Right atrium auricular region (tissue), 2 donors: ENCODE data around the gene S100A7A. TPM values are rescaled to one million over a fixed set of nuclear protein-coding genes. Genes with fewer than 3 reads are reported as not detected.

Experiments used
- DNase-seq: peaks from one replicate; pipeline ENCODE4 v3.0.0-alpha.2; 2019; ENCODE audit warnings: low spot score
- H3K27ac ChIP-seq, 2 donors: fragments of 200-600 bp; sonication (generic); 1 replicate in 1 of 2; 2 replicates in 1 of 2; pipeline ENCODE4 v1.5.1; 2016 to 2019
- H3K27me3 ChIP-seq, 2 donors: fragments of 200-600 bp; sonication (generic); one replicate each; pipeline versions ENCODE4 v1.5.1 to v1.6.0; 2017 to 2019
- H3K36me3 ChIP-seq: fragments of 200-600 bp; sonication (generic); one replicate; pipeline ENCODE4 v1.5.1; 2016
- H3K4me1 ChIP-seq, 2 donors: fragments of 200-600 bp; sonication (generic); one replicate each; pipeline versions ENCODE4 v1.5.1 to v1.6.0; 2017 to 2019
- H3K4me3 ChIP-seq, 2 donors: fragments of 200-600 bp; sonication (generic); 1 replicate in 1 of 2; 2 replicates in 1 of 2; pipeline ENCODE4 v1.5.1; 2017 to 2019; ENCODE audit warnings: mild to moderate bottlenecking in 1 of 2, moderate library complexity in 1 of 2
- H3K9me3 ChIP-seq, 2 donors: fragments of 200-600 bp; sonication (generic); one replicate each; pipeline ENCODE4 v1.5.1; 2019
- CTCF ChIP-seq, 2 donors: fragments of 200-600 bp; sonication (generic); IDR thresholded peaks; one replicate each; pipeline ENCODE4 v1.5.1; 2019; ENCODE audit warnings: antibody characterized with exemption in 2 of 2
- total RNA-seq, 2 donors: library from RNA; depleted of rRNA; stranded (reverse); fragments of >200 nt; gene quantifications; one replicate each; pipeline ENCODE4 v1.1.0, GENCODE V29; 2016

The S100A7A gene
- total RNA-seq, 2 donors from 2014 or later: not detected

GRCh38 chr1:153465811-153466636, 49.7 kb downstream of the S100A7A start:
- Histone ChIP-seq H3K27me3 (no peaks in the 10 kb centered on the region), H3K4me3 (no peak overlapping the region), H3K4me1 (peaks cover 0 to 15% of the 10 kb centered on the region in 2 donors), H3K27ac (no peak overlapping the region), H3K36me3 (no peaks in the 10 kb centered on the region), H3K9me3 (peaks cover 0 to 1% of the 10 kb centered on the region in 2 donors)
- DNase-seq: peak; percentile 67
- TF ChIP-seq CTCF (IDR thresholded peaks at IDR 0.05): peak; percentile 78 to 88

GRCh38 chr1:153466908-153467307, 50.6 kb downstream of the S100A7A start:
- no peak overlapping the region for H3K4me3 ChIP-seq
- no peaks in the 10 kb centered on the region for H3K36me3 ChIP-seq
- TF ChIP-seq CTCF (IDR thresholded peaks at IDR 0.05): no peak
- H3K27me3 ChIP-seq: no peaks in the 10 kb centered on the region
- peaks cover 0 to 15% of the 10 kb centered on the region in 2 donors for H3K4me1 ChIP-seq
- peaks cover 0 to 9% of the 10 kb centered on the region in 2 donors for H3K9me3 ChIP-seq
- no peak for DNase-seq
- no peak overlapping the region for H3K27ac ChIP-seq

GRCh38 chr1:153470707-153471106, 54.4 kb downstream of the S100A7A start:
- DNase-seq: no peak
- Histone ChIP-seq H3K9me3 (peaks cover 0 to 21% of the 10 kb centered on the region in 2 donors), H3K27ac (no peak overlapping the region), H3K4me3 (no peak overlapping the region), H3K36me3 (no peaks in the 10 kb centered on the region), H3K4me1 (peaks cover 0 to 14% of the 10 kb centered on the region in 2 donors), H3K27me3 (no peaks in the 10 kb centered on the region)
- TF ChIP-seq CTCF (IDR thresholded peaks at IDR 0.05): no peak

Other genes starting within 250 kb of the S100A7A start
- not detected for gene LELP1, start 213.1 kb upstream of the S100A7A start, total RNA-seq
- 1 to 10 TPM; 1.2 to 1.9 TPM for gene PRR9, start 198.9 kb upstream of the S100A7A start, total RNA-seq
- gene LORICRIN, start 156.8 kb upstream of the S100A7A start, total RNA-seq: not detected
- gene PGLYRP3, start 103.6 kb upstream of the S100A7A start, total RNA-seq: not detected
- not detected for gene PGLYRP4, start 67.7 kb upstream of the S100A7A start, total RNA-seq
- 100 to 1,000 TPM in 1 of 2 donors, 10 to 100 TPM in 1; 65.7 to 199 TPM for gene S100A9, start 58.7 kb upstream of the S100A7A start, total RNA-seq
- gene S100A12, start 40.9 kb upstream of the S100A7A start, total RNA-seq: 1 to 10 TPM; 5.5 to 5.7 TPM
- 10 to 100 TPM; 19.1 to 37.1 TPM for gene S100A8, start 25.4 kb upstream of the S100A7A start, total RNA-seq
- not detected for gene S100A7, start 44.1 kb downstream of the S100A7A start, total RNA-seq
- gene S100A6, start 119.5 kb downstream of the S100A7A start, total RNA-seq: 100 to 1,000 TPM; 156 to 324 TPM
- gene S100A5, start 124.4 kb downstream of the S100A7A start, total RNA-seq: not detected
- gene S100A4, start 129.3 kb downstream of the S100A7A start, total RNA-seq: 100 to 1,000 TPM; 144 to 156 TPM
- gene S100A3, start 132.7 kb downstream of the S100A7A start, total RNA-seq: 1 to 10 TPM; 1.8 to 3.4 TPM
- gene S100A2, start 149.3 kb downstream of the S100A7A start, total RNA-seq: not detected
- gene S100A16, start 196.6 kb downstream of the S100A7A start, total RNA-seq: 10 to 100 TPM; 62.7 to 85.1 TPM
- gene S100A14, start 199.8 kb downstream of the S100A7A start, total RNA-seq: 1 to 10 TPM in 1 of 2 donors, under 1 TPM in 1; 0.55 to 2.4 TPM
- gene S100A13, start 211.0 kb downstream of the S100A7A start, total RNA-seq: 100 to 1,000 TPM; 114 to 314 TPM
- 1,000 to 10,000 TPM in 1 of 2 donors, 100 to 1,000 TPM in 1; 965 to 2,413 TPM for gene S100A1, start 211.9 kb downstream of the S100A7A start, total RNA-seq
- 10 to 100 TPM; 38.2 to 50.1 TPM for gene CHTOP, start 217.5 kb downstream of the S100A7A start, total RNA-seq
- 10 to 100 TPM; 60.8 to 84.0 TPM for gene SNAPIN, start 242.2 kb downstream of the S100A7A start, total RNA-seq